Measurements from ENCODE around the gene SCEL.
A peak's percentile ranks its signal among the peaks of the same experiment; 100 is the strongest.

The SCEL gene

GRCh38 chr13:77522444-77522843 lies 13.1 kb upstream of the SCEL start:
- no peak for DNase-seq

GRCh38 chr13:77523386-77523785 lies 12.1 kb upstream of the SCEL start:
- no peak for DNase-seq

GRCh38 chr13:77523834-77524728 lies 11.4 kb upstream of the SCEL start:
- no peak for DNase-seq

GRCh38 chr13:77528414-77528813 lies 7.1 kb upstream of the SCEL start:
- no peak for DNase-seq

- no peak for DNase-seq
These were observed 6.5 kb upstream of the SCEL start for GRCh38 chr13:77528834-77529500.

GRCh38 chr13:77529501-77529840 lies 6.0 kb upstream of the SCEL start:
- DNase-seq = no peak

GRCh38 chr13:77530875-77531274 lies 4.6 kb upstream of the SCEL start:
- no peak for DNase-seq

GRCh38 chr13:77532983-77533382 lies 2.5 kb upstream of the SCEL start:
- DNase-seq = no peak

GRCh38 chr13:77533875-77534788 lies 1.4 kb upstream of the SCEL start:
- DNase-seq = no peak

- DNase-seq = no peak
These were observed 852 bp downstream of the SCEL start for GRCh38 chr13:77536358-77536757.

- DNase-seq = no peak
These were observed 1.9 kb downstream of the SCEL start for GRCh38 chr13:77537289-77537919.

- no peak for DNase-seq
These were observed 8.2 kb downstream of the SCEL start for GRCh38 chr13:77543711-77544110.

- DNase-seq = no peak
These were observed 8.8 kb downstream of the SCEL start for GRCh38 chr13:77544355-77544754.

- DNase-seq = no peak
These were observed 9.3 kb downstream of the SCEL start for GRCh38 chr13:77544758-77545338.

- peak; percentile 8 to 15 for DNase-seq
These were observed 10.3 kb downstream of the SCEL start for GRCh38 chr13:77545626-77546412.

GRCh38 chr13:77548095-77548494 lies 12.6 kb downstream of the SCEL start:
- DNase-seq = no peak

GRCh38 chr13:77548594-77548993 lies 13.1 kb downstream of the SCEL start:
- DNase-seq = no peak

GRCh38 chr13:77554069-77554468 lies 18.6 kb downstream of the SCEL start:
- DNase-seq = no peak

GRCh38 chr13:77555246-77555645 lies 19.7 kb downstream of the SCEL start:
- no peak for DNase-seq

GRCh38 chr13:77558016-77558415 lies 22.5 kb downstream of the SCEL start:
- no peak for DNase-seq

GRCh38 chr13:77563111-77563510 lies 27.6 kb downstream of the SCEL start:
- DNase-seq = no peak

- DNase-seq = peak in 1 of 2 experiments; percentile 6
These were observed 30.1 kb downstream of the SCEL start for GRCh38 chr13:77565635-77566034.

Data from NCI-H187 (cell line).